ENCODE data around the gene SLC17A7. TPM values are rescaled to one million over a fixed set of nuclear protein-coding genes. Genes with fewer than 3 reads are reported as not detected.

Gene SLC17A7
- total and polyA plus RNA-seq, 2 of the 13 experiments (the other 11 are each of a cell fraction or from before 2014, with no cell fraction given): 0.32 TPM; not detected in 1

DNA sequence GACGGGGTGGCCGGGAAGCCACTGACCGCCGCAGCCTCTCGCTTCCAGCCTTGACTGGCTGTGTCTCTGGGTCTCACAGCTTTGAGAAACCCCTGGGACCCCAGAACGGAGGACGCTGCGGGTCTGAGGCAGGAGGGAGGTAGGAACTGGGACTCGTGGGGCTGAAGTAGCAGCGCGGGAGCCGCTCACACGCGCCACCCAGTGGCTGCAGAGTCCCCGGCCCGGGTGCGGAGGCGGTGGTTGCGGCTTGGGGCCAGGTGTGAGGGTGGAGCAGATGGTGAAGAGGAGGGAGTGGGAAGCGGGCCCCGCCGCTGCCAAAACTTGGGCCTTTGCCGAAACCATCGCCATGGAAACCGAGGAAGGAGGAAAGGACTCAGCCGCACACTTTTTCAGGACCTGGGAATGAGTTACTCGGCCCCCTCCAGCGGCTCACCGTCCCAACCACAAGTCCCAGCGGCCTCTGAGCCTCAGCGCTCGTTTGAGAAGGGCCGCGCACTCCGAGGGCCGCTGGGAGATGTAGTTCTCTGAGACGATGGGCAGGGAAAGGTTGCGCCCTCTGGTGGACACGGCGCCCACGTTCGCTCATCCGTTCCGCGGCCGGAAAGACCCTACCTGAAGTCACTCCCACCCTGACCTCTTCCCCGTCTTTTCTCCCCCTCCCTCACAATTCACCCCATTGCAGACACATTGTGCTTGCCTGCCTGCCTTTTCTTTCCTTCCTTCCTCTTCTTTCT, 2.2 kb upstream of the SLC17A7 start (continued):
- TF ChIP-seq, protein P1, sequence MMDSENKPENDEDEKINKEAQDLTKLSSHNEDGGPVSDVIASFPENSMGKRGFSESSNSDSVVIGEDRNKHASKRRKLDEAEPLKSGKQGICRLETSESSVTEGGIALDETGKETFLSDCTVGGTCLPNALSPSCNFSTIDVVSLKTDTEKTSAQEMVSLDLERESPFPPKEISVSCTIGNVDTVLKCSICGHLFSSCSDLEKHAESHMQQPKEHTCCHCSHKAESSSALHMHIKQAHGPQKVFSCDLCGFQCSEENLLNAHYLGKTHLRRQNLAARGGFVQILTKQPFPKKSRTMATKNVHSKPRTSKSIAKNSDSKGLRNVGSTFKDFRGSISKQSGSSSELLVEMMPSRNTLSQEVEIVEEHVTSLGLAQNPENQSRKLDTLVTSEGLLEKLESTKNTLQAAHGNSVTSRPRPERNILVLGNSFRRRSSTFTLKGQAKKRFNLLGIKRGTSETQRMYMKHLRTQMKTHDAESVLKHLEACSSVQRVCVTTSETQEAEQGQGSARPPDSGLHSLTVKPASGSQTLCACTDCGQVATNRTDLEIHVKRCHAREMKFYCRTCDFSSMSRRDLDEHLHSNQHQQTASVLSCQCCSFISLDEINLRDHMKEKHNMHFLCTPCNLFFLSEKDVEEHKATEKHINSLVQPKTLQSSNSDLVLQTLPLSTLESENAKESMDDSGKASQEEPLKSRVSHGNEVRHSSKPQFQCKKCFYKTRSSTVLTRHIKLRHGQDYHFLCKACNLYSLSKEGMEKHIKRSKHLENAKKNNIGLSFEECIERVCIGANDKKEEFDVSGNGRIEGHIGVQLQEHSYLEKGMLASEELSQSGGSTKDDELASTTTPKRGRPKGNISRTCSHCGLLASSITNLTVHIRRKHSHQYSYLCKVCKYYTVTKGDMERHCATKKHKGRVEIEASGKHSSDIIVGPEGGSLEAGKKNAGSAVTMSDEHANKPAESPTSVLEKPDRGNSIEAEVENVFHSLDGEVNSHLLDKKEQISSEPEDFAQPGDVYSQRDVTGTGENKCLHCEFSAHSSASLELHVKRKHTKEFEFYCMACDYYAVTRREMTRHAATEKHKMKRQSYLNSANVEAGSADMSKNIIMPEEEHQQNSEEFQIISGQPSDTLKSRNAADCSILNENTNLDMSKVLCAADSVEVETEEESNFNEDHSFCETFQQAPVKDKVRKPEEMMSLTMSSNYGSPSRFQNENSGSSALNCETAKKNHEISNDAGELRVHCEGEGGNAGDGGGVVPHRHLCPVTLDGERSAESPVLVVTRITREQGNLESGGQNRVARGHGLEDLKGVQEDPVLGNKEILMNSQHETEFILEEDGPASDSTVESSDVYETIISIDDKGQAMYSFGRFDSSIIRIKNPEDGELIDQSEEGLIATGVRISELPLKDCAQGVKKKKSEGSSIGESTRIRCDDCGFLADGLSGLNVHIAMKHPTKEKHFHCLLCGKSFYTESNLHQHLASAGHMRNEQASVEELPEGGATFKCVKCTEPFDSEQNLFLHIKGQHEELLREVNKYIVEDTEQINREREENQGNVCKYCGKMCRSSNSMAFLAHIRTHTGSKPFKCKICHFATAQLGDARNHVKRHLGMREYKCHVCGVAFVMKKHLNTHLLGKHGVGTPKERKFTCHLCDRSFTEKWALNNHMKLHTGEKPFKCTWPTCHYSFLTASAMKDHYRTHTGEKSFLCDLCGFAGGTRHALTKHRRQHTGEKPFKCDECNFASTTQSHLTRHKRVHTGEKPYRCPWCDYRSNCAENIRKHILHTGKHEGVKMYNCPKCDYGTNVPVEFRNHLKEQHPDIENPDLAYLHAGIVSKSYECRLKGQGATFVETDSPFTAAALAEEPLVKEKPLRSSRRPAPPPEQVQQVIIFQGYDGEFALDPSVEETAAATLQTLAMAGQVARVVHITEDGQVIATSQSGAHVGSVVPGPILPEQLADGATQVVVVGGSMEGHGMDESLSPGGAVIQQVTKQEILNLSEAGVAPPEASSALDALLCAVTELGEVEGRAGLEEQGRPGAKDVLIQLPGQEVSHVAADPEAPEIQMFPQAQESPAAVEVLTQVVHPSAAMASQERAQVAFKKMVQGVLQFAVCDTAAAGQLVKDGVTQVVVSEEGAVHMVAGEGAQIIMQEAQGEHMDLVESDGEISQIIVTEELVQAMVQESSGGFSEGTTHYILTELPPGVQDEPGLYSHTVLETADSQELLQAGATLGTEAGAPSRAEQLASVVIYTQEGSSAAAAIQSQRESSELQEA (CRISPR knock-in tag; IDR thresholded peaks at IDR 0.05; ENCODE audit: not compliant biosample characterization): peak; percentile 50
- TF ChIP-seq, protein P2, sequence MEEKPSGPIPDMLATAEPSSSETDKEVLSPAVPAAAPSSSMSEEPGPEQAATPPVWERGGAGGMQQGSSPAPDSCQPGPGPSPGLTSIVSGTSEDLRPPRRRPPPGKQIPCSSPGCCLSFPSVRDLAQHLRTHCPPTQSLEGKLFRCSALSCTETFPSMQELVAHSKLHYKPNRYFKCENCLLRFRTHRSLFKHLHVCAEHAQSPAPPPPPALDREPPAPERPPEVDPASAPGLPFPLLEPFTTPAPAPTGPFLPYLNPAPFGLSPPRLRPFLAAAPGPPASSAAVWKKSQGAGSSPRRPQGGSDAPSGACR (CRISPR knock-in tag; IDR thresholded peaks at IDR 0.05): peak; percentile 86; the same call in 1 of the 2 replicates
- TF ChIP-seq, protein P3, sequence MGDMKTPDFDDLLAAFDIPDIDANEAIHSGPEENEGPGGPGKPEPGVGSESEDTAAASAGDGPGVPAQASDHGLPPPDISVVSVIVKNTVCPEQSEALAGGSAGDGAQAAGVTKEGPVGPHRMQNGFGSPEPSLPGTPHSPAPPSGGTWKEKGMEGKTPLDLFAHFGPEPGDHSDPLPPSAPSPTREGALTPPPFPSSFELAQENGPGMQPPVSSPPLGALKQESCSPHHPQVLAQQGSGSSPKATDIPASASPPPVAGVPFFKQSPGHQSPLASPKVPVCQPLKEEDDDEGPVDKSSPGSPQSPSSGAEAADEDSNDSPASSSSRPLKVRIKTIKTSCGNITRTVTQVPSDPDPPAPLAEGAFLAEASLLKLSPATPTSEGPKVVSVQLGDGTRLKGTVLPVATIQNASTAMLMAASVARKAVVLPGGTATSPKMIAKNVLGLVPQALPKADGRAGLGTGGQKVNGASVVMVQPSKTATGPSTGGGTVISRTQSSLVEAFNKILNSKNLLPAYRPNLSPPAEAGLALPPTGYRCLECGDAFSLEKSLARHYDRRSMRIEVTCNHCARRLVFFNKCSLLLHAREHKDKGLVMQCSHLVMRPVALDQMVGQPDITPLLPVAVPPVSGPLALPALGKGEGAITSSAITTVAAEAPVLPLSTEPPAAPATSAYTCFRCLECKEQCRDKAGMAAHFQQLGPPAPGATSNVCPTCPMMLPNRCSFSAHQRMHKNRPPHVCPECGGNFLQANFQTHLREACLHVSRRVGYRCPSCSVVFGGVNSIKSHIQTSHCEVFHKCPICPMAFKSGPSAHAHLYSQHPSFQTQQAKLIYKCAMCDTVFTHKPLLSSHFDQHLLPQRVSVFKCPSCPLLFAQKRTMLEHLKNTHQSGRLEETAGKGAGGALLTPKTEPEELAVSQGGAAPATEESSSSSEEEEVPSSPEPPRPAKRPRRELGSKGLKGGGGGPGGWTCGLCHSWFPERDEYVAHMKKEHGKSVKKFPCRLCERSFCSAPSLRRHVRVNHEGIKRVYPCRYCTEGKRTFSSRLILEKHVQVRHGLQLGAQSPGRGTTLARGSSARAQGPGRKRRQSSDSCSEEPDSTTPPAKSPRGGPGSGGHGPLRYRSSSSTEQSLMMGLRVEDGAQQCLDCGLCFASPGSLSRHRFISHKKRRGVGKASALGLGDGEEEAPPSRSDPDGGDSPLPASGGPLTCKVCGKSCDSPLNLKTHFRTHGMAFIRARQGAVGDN (CRISPR knock-in tag; IDR thresholded peaks at IDR 0.05): peak; percentile 77
- TF ChIP-seq, protein P4, sequence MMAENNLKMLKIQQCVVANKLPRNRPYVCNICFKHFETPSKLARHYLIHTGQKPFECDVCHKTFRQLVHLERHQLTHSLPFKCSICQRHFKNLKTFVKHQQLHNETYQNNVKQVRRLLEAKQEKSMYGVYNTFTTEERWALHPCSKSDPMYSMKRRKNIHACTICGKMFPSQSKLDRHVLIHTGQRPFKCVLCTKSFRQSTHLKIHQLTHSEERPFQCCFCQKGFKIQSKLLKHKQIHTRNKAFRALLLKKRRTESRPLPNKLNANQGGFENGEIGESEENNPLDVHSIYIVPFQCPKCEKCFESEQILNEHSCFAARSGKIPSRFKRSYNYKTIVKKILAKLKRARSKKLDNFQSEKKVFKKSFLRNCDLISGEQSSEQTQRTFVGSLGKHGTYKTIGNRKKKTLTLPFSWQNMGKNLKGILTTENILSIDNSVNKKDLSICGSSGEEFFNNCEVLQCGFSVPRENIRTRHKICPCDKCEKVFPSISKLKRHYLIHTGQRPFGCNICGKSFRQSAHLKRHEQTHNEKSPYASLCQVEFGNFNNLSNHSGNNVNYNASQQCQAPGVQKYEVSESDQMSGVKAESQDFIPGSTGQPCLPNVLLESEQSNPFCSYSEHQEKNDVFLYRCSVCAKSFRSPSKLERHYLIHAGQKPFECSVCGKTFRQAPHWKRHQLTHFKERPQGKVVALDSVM (CRISPR knock-in tag; IDR thresholded peaks at IDR 0.05): peak; percentile 44; the same call in 1 of the 2 replicates
- TF ChIP-seq ZBTB8A (CRISPR knock-in tag; IDR thresholded peaks at IDR 0.05; ENCODE audit: borderline replicate concordance, low read depth) (no peak), SAP130 (CRISPR knock-in tag; IDR thresholded peaks at IDR 0.05; ENCODE audit: low read depth) (peak; percentile 33), ZNF777 (CRISPR knock-in tag; IDR thresholded peaks at IDR 0.05) (peak; percentile 71)
- TF ChIP-seq, protein P5, sequence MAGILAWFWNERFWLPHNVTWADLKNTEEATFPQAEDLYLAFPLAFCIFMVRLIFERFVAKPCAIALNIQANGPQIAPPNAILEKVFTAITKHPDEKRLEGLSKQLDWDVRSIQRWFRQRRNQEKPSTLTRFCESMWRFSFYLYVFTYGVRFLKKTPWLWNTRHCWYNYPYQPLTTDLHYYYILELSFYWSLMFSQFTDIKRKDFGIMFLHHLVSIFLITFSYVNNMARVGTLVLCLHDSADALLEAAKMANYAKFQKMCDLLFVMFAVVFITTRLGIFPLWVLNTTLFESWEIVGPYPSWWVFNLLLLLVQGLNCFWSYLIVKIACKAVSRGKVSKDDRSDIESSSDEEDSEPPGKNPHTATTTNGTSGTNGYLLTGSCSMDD (CRISPR knock-in tag; IDR thresholded peaks at IDR 0.05): no peak
- TF ChIP-seq, protein P6, sequence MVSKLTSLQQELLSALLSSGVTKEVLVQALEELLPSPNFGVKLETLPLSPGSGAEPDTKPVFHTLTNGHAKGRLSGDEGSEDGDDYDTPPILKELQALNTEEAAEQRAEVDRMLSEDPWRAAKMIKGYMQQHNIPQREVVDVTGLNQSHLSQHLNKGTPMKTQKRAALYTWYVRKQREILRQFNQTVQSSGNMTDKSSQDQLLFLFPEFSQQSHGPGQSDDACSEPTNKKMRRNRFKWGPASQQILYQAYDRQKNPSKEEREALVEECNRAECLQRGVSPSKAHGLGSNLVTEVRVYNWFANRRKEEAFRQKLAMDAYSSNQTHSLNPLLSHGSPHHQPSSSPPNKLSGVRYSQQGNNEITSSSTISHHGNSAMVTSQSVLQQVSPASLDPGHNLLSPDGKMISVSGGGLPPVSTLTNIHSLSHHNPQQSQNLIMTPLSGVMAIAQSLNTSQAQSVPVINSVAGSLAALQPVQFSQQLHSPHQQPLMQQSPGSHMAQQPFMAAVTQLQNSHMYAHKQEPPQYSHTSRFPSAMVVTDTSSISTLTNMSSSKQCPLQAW (CRISPR knock-in tag; IDR thresholded peaks at IDR 0.05): no peak
